NK-92 (cell line): ENCODE results near the gene AOPEP.

Experiments
- DNase-seq: peaks from one replicate; lab custom pipeline; 2025; ENCODE audit not compliant: unreplicated experiment; lab: John Stamatoyannopoulos, UW

The AOPEP gene

GRCh38 chr9:94983552-94983951, 257.1 kb downstream of the AOPEP start:
- no peak for DNase-seq

- DNase-seq, result no peak
These were observed 258.5 kb downstream of the AOPEP start for GRCh38 chr9:94984891-94985476.

GRCh38 chr9:94985649-94986048, 259.1 kb downstream of the AOPEP start:
- no peak for DNase-seq

- no peak for DNase-seq
These were observed 261.2 kb downstream of the AOPEP start for GRCh38 chr9:94987731-94988130.

- no peak for DNase-seq
These were observed 264.5 kb downstream of the AOPEP start for GRCh38 chr9:94990897-94991561.

- DNase-seq, result no peak
These were observed 265.7 kb downstream of the AOPEP start for GRCh38 chr9:94991961-94992907.

- DNase-seq, result no peak
These were observed 266.8 kb downstream of the AOPEP start for GRCh38 chr9:94993160-94993820.

- DNase-seq, result no peak
These were observed 267.3 kb downstream of the AOPEP start for GRCh38 chr9:94993821-94994165.

GRCh38 chr9:94995048-94995693, 268.7 kb downstream of the AOPEP start:
- DNase-seq, result no peak

GRCh38 chr9:94996641-94997040, 270.1 kb downstream of the AOPEP start:
- DNase-seq, result no peak

GRCh38 chr9:94997727-94998126, 271.2 kb downstream of the AOPEP start:
- DNase-seq, result no peak

GRCh38 chr9:94999832-95000231, 273.3 kb downstream of the AOPEP start:
- DNase-seq, result no peak

GRCh38 chr9:95000821-95001220, 274.3 kb downstream of the AOPEP start:
- no peak for DNase-seq

- no peak for DNase-seq
These were observed 275.2 kb downstream of the AOPEP start for GRCh38 chr9:95001720-95002119.

- DNase-seq, result no peak
These were observed 277.4 kb downstream of the AOPEP start for GRCh38 chr9:95003689-95004410.

- DNase-seq, result no peak
These were observed 278.1 kb downstream of the AOPEP start for GRCh38 chr9:95004411-95005277.

GRCh38 chr9:95005278-95006143, 279.0 kb downstream of the AOPEP start:
- DNase-seq, result no peak

- no peak for DNase-seq
These were observed 280.8 kb downstream of the AOPEP start for GRCh38 chr9:95007226-95007869.
